C1 segment of cervical spinal cord (tissue), 14 donors: ENCODE results near the gene FOXE1.
A peak's percentile ranks its signal among the peaks of the same experiment; 100 is the strongest.

Source experiments
- DNase-seq, 14 donors: peaks; one replicate each; lab custom pipeline; 2025; lab: John Stamatoyannopoulos, UW

The FOXE1 gene

DNA sequence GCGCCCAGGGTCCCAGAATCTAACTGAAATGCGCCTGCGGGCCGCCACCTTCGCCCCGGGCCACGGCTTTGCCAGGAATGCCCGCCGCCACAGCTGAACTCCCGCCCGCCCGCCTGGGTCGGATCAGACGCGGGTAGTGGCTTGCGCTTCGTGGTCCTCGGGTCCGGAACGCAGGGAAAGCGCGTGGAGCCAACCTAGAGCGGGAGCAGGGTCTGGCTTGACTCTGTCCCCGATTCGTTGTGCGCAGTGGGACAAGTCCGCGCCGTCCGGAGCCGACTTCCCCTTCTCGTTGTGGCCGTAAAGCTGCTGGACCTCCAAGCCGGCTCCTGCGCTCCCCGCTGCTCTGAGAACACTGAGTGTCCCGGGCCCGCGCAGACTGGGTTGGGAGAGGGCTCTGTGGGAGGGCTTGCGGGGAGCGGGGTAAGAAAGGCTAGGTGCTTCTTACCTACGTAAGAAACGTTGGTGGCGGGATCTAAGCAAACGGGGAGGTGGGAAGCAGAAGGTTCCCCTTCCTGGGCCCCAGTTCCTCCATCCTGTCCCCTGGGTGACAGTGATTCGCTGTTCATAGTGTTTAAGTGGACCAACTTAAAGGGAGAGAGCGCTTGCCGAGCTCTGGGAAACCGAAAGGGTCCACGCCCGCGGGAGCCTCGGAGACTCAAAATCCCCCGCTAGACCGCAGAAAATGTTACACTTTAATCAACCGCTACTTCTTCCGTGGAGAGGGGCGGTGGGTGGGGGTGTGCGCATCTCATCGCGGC is 4.4 kb upstream of the FOXE1 start:
- DNase-seq: no peak

DNA sequence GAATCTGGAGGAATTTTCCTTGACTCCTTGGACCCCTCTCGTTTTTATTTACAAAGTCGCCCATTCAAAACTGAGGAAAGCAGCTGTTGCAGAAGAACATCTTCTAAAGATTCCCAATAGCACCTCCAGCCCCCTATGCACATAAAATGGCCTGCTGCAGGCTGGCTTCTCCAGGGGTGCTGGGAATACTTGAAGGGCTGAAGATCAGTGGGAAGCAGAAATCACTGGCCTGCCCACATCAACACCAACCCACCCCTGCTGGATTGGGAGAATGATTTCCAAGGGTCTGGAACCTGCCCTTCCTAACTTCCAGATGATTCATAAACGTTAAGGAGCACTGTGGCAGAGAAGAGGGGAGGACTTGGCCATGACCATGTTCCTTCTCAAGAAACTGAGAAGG is 3.0 kb upstream of the FOXE1 start:
- no peak for DNase-seq

DNA sequence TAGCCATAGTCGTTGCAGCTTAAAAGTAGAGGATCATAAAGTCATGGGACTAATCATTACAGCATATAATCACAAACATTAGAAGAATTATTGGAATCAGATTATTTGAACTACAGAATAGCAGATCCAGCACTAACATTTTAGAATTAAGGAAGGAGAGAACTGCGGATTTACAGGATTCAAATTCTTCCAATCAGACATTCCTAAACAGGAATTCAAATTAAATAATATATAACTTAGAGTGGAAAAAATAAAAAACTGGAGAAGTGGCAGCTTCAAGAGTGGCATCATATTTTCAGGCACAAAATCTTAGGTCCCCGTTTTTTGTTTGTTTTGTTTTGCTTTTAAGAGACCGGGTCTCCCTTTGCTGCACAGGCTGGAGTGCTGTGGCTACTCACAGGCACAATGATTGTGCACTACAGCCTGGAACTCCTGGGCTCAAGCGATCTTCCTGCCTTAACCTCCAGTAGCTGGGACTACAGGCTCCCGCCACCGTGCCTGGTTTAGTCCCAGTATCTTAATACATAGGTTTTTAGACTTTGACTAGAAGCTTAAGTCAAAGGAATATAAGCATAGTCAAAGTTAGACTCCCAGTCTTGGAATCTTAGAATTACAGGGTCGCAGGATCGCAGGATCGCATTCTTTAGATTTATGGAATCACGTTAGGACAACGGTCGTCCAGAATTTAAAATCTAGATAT is 2.1 kb upstream of the FOXE1 start:
- no peak for DNase-seq

DNA sequence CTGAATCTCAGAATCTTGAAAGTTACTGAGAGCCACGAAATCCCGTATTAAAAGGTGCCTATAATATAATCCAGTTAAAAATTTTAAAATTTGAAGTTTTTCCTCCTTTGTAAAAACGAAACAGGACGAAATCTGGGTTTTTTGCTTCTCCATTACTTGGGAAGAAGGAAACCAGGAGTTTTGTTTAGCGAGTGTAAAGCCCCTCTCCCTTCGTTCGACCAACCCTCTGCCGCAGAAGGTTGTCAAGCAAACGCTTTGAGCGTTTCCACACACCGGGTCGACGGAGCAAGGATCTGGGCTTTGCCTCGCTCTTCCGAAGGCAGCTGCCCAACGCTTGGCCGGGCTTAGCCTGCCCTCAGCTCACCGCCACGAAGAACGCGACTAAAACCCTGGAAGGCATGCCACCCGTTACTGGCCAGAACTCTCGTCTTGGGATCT is 1.6 kb upstream of the FOXE1 start:
- no peak for DNase-seq

DNA sequence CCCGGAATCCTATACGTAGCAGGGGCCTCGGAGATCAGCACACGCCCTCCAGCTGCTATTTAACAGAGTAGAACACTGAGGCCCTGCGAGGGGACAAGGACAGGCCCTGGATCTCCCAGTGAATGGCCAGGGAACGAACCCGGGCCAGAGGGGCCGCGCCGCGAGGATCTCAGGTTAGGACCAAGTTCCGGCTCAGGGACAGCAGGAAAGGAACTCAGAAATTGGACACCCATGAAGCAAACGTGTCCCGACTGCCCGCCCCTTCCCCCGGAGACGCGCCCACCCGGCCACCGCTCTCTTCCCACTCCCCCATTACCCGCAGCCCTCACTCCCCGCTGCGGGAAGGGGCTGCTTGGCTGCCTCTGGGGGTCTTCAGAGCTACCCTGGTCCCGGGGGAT is 1.0 kb upstream of the FOXE1 start:
- no peak for DNase-seq

DNA sequence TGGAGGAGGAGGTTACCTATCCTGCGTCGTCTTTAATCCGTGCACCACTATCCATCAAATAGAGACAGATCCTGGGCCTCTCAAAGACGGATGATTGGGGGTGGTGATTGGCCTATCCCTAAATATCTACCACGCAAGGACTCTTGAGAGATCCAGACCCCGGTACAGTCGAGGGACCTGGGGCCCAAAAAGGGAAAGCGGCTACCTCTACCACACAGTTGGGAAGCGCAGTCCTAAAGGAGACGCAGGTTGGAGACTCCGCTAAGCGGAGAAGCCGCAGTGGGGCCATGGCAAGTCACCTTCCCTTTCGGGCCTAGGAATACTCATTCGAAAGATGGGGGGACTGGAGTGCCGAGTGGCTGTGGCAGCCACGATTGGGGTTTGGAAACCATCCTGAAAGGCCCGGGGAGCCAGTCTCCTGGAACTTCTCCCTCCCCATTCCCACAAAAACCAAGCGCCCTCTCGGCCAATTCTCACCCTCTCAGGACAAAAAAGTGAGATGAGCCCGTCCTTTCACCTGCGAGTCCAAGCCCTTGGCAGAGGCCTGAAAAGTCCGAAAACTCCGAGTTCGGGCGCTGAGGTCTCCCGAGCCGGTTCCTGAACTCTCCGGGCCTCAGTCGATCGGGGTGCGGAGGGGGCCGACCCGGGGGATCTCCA is 499 bp upstream of the FOXE1 start:
- no peak for DNase-seq

DNA sequence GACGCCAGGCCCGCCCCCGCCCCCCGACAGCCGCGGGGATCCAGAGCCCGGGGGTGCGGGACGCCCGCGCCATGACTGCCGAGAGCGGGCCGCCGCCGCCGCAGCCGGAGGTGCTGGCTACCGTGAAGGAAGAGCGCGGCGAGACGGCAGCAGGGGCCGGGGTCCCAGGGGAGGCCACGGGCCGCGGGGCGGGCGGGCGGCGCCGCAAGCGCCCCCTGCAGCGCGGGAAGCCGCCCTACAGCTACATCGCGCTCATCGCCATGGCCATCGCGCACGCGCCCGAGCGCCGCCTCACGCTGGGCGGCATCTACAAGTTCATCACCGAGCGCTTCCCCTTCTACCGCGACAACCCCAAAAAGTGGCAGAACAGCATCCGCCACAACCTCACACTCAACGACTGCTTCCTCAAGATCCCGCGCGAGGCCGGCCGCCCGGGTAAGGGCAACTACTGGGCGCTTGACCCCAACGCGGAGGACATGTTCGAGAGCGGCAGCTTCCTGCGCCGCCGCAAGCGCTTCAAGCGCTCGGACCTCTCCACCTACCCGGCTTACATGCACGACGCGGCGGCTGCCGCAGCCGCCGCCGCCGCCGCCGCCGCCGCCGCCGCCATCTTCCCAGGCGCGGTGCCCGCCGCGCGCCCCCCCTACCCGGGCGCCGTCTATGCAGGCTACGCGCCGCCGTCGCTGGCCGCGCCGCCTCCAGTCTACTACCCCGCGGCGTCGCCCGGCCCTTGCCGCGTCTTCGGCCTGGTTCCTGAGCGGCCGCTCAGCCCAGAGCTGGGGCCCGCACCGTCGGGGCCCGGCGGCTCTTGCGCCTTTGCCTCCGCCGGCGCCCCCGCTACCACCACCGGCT is 1.0 kb downstream of the FOXE1 start:
- DNase-seq: no peak

DNA sequence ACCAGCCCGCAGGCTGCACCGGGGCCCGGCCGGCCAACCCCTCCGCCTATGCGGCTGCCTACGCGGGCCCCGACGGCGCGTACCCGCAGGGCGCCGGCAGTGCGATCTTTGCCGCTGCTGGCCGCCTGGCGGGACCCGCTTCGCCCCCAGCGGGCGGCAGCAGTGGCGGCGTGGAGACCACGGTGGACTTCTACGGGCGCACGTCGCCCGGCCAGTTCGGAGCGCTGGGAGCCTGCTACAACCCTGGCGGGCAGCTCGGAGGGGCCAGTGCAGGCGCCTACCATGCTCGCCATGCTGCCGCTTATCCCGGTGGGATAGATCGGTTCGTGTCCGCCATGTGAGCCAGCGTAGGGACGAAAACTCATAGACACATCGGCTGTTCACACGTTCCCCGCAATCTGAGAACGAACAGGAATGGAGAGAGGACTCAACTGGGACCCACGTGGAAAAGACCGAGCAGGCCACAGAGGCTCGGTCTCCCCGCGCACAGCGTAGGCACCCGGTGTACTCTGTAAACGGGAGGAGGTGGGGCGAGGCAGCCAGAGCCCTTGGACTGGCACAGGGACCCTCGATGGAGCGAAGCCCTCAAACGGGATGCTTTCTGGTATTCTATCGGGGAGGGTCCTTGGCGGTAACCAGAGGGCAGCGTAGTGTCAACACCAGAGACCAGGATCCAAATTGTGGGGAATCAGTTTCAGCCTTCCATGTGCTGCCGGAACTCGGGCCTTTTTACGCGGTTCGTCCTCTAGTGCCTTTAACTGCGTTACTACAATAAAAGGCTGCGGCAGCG is 1.9 kb downstream of the FOXE1 start:
- no peak for DNase-seq

DNA sequence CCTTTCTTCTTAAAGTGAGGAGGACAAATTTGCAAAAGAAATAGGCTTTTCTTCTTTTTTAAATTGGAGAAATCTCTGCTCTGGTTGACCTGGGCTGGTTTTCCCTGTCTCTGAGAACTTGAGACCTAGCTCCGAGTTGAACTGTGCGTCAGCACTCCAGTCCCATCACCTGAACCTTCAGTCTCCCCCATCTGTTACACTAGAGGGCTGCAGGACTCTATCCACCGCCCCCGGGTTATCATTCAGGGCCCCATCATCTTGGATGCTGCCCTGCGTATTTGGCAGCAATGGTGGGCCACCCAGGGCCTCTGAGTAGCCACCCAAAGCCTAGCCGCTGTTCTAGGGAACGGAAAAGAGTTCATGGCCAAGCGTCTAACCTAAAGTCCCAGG is 2.5 kb downstream of the FOXE1 start:
- DNase-seq: no peak

DNA sequence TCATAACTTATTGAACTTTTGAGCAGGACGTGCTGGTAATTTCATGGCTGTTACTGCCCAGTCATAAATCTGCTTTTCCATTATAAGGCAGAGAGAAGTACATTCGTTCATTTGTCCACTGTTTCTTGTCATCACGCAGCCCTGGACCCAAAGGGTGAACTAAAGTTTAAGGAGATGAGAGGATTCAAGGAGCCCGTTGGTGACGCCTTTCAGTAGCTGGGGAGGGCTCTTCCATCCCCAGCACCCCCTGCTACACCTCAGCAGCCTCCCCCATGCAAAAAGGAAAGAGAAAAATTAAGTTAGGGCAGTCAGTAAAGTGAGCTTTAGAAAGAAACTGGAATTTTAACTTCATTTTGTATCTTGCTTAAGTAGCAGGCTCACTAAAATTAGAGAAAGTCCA is 2.9 kb downstream of the FOXE1 start:
- DNase-seq: no peak

DNA sequence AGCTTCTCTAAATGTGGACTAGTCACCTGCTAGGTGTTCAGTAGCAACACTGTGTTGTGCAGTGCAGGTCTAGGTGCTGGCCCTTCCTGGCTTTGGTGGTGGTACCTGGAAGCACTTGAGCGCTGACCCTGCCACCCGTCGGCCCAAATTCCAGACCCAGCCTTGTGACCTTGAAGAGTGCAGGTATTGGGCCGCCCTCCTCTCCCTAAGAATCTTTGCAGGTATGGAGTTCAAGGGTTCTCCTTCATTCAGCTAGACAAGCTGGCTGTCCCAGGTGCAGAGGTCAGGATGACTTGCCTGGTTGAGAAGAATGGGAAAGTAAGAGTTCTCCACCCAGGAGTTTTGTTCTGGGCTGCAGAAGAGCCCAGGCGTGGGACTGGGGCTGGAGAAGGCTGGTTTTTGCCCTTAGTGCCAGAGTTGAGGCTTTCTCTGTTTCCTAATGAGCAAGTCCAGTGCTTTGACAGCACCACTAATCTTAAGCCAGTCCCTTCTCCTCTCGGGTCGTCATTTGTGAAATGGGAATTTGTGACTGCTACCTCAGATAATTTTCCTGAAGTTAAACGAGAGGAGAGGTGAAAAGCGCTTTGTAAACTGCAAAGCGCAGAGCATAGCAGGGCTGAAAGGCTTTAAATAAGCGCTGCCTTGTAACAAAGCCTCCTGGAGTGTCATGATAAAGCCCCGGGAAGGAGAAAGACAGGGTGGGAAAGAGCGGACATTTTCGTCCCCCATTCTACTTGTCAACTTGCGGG is 4.0 kb downstream of the FOXE1 start:
- DNase-seq: no peak

DNA sequence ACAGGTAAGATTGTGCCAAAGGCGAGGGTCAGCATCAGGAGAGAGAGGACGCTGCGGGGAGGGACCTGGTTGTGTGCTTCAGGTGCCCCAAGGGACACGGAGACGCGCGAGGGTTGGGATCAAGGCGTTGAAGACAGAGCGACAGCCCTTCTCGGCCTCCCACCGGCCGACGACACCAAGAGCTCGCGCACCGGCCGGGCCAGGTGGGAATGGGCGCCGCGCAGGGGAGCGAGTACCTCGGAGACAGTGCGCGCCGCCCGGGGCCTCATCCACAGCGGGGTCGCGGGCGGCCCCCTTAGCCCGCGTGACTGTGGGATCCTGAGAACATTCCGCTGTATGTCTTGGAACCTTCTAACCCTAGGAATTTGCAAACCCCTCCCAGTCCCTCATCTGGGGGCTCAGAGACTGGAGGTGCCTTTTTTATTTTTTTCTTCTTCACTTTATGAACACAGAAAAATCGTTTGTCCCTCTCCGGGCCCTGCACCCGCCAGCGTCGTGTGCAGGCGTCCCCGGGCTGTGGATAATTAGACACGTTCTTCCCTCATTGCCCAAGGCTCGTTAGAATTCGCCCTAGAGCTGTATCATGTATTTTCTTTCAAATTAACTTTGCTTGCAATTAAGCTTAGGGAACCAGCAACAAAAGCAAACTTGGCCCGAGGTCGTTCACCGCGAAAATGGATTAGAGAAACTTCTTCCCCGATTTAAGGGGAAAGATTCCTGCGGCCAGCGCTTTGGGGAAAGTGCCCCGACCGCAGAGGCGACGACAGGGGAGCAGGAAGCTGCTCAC is 4.8 kb downstream of the FOXE1 start:
- DNase-seq: no peak

DNA sequence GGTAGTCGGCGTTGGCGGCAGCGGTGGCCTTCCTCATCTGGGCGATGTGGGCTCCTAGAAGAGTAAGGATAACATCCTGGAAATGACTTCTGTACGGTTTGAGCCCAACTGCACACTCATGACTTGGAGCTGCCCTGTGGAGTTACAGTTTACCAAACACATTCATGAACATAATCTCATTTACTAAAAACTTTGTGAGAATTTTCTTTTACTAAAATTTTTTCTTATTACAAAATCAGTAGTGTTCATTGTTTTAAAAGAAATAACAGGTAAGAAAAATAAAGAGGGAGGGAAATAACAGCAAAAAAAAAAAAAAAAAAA is 5.3 kb downstream of the FOXE1 start:
- DNase-seq: no peak

DNA sequence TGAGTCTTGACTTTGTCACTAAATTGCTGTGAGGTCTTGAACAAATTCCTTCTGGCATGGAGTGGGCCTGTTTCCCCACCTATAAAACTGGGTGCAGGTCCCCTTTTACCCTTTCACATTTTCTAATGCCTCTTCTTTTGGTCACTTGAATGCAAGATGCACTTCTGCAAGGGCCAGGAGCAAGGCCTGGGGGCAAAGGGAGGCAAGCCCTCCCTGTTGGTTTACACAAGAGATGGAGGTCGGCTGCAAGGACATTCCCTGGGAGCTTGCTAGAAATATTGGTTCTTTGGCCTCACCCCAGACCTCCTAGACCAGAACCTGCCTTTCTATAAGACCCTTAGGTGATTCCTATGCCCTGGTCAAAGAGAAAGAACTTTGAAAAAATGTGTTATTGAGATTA is 5.8 kb downstream of the FOXE1 start:
- DNase-seq: no peak

DNA sequence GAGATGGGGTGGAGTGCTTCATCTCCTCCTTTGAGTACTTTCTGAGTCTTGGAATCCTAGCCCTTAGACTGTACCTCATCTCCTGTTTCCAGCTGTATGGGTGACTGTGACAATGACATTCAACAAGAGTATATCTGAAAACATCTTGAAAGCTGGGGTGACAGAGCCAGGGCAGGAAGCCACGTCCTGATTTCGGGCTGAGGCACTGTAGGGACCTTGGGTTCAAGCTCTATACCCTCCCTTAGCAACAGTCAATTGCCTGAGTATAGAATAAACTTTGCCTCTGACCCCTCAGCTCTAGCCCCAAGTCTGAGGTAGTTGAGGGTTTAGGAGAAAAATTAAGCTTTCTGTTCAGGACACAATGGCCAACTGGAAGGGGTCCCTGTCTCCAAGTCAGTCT is 6.3 kb downstream of the FOXE1 start:
- no peak for DNase-seq

DNA sequence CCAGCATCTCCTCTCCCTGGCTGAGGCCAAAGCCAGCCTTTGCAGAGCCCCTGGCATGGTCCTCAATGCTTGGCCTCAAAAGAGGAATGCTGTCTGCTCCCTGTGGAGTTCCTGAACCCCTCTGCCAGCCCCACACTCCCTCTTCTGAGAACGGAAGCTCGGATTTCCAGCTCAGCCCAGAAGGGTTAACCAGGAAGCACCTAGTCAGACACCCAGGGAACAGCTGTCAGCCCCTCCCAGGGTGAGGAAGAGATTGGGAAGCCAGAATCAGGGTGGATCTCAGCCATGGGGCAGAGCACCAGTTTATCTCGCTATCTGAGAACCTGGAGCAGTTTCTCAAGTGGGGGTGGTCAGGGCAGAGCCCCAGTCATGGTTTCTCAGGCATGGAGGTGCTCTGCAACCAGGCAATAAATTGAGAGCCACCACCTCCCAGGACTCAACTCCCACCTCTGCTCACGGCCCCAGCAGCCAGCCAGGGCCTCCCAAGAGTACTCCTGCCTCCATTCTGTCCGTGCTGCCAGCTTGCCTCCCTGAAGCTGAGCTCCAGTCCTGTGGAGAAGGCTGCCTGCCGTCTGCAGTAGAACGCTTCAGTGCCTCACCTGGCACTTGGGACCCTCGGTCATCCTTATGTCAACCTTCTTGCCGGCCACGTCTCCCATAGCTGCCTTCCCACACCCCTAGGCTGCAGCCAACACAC is 7.6 kb downstream of the FOXE1 start:
- no peak for DNase-seq

DNA sequence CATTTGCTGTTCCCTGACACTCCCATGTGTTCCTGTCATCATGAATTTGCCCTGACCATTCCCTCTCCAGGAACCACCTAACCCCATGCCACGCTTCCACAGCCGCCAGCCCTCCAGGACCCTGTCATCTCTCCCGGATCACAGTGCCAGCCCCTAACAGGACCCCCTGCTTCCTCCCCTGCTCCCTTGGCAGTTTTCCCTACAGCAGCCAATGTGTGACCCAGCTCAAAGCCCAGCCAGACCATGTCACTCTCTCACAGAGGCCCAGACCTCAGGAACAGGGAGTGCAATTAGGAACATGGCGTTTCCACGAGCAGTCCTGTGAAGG is 8.1 kb downstream of the FOXE1 start:
- DNase-seq: no peak

DNA sequence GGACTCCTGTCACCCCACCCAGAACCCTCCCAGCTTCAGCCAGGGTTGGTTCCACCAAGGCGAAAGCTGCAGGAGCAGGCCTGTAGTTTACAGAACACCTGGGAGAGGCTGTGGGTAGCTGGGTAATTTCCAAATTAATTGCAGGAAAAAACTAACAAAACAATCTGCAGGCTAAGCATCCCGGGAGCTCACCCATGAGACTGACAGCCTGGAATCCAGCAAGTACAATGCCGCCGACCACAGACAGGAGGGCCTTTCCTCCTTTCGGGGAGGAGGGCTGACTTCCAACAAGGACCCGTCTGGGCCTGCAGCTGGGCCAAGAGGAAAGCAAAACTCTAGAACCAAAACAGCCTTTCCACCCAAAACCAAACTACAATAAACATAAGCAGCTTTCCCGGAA is 10.3 kb downstream of the FOXE1 start:
- peak in 1 of 14 donors; percentile 9 for DNase-seq

DNA sequence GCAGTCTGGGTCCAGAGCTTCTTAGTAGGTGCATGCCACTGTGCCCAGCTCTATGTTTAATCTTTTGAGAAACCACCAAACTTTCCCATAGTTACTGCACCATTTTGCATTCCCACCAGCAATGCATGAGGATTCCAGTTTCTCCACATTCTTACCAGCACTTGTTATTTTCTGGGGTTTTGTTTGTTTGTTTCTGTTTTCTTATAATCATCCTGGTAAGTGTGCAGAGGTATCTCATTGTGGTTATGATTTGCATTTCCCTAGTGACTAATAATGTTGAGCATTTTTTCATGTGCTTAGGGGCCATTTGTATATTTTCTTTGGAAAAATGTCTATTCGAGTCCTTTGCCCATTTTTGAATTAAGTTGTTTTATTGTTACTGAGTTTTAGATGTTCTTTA is 11.4 kb downstream of the FOXE1 start:
- no peak for DNase-seq
